Psoas muscle (tissue), 8 donors: ENCODE measurements around the gene FOXA2. TPM values are rescaled to one million over a fixed set of nuclear protein-coding genes. Genes with fewer than 3 reads are reported as not detected.

Experiments used
- ATAC-seq, 4 donors: fragments of 200-7000 bp; cut with Tn5 transposase; one replicate each; pipeline ENCODE4 v1.9.1; 2020; ENCODE audit warnings: moderate library complexity in 3 of 4, mild to moderate bottlenecking in 2 of 4
- DNase-seq, 2 donors: peaks; one replicate each; pipeline ENCODE4 v3.0.0-alpha.2; 2020
- H3K27ac ChIP-seq: fragments of 200-600 bp; one replicate; pipeline ENCODE4 v1.8.0; 2022
- H3K27me3 ChIP-seq, 3 donors: fragments of 200-600 bp in 1 of 3; one replicate each; pipeline versions ENCODE4 v1.6.1 to v1.8.0; 2013 to 2022; ENCODE audit warnings: low read length in 2 of 3, mild to moderate bottlenecking in 2 of 3, moderate library complexity in 1 of 3; ENCODE audit not compliant: insufficient read depth in 3 of 3
- H3K36me3 ChIP-seq, 2 donors: fragments of 200-600 bp in 1 of 2; one replicate each; pipeline versions ENCODE4 v1.6.1 to v1.8.0; 2013 to 2022; ENCODE audit warnings: low read depth in 1 of 2, mild to moderate bottlenecking in 1 of 2, moderate library complexity in 1 of 2; ENCODE audit not compliant: insufficient read depth in 1 of 2
- H3K4me1 ChIP-seq: fragments of 200-600 bp; one replicate; pipeline ENCODE4 v1.8.0; 2022
- H3K4me3 ChIP-seq: fragments of 200-600 bp; one replicate; pipeline ENCODE4 v1.8.0; 2022; ENCODE audit warnings: mild to moderate bottlenecking
- H3K9me3 ChIP-seq: fragments of 200-600 bp; one replicate; pipeline ENCODE4 v1.8.0; 2022
- WGBS, 3 donors: extraction: QIAGEN DNeasy Blood & Tissue Kit; methylation state at CpG; one replicate each; pipeline versions ENCODE4 v1.1.6 to v1.1.7; 2013; 5-methylcytosine and 5-hydroxymethylcytosine counted together
- intact Hi-C, 2 donors: fragments of 100-400 bp; cut with DNase I; formaldehyde crosslinking; loops; one replicate each; pipeline versions ENCODE4 v1.11.0 to v1.14.2; 2022
- polyA plus RNA-seq, 3 donors: library from polyadenylated mRNA; stranded (reverse); fragments of 200-250 nt; gene quantifications; one replicate each; pipeline ENCODE4 v1.2.3, GENCODE V29; 2013
- total RNA-seq, 4 donors: library from RNA; stranded (reverse); fragmentation: NEBNext Ultra II Directional in 2 of 4; extraction: Animal tissue kit (Norgen Biotek cat#: 25700) in 2 of 4; gene quantifications; one replicate each; pipeline versions ENCODE4 v1.2.1 to v1.2.4, GENCODE V29; 2021 to 2023
- TF ChIP-seq, protein P1 (sequence below): fragments of 200-600 bp; IDR thresholded peaks from one replicate; pipeline ENCODE4 v1.8.0; 2022; ENCODE audit warnings: antibody characterized with exemption
- donor health status: healthy with polysubstance abuse.
- donor health status: DM: no; HTN: no; CAD: no; lungs with moderate emphysema.
- donor health status: Bipolar disorder and iron deficiency.
- donor health status: healthy.
- donor health status: DM: yes; HTN: yes; CAD: no.
- donor health status: DM: no; HTN: no; CAD: no.
- donor health status: DM: no; HTN: no; CAD: no.
- donor health status: DM: yes; HTN: yes; CAD: no.

The FOXA2 gene
- total and polyA plus RNA-seq, 7 donors, result 0.26 TPM; not detected in 6

- no peak overlapping the region for H3K4me3 ChIP-seq
- 5 to 9% (median 6%) methylated on average over 29 of the region's 29 CpGs for WGBS, 3 donors
- no peaks in the 10 kb centered on the region for H3K9me3 ChIP-seq
- DNase-seq (no peak), ATAC-seq (no peak)
- H3K27ac ChIP-seq, result no peak overlapping the region
- intact Hi-C loops, result loop anchor here (2.0 to 10.0 kb wide), 2 partner anchors 247 to 251 kb away; no protein-coding TSS in a partner anchor
- H3K36me3 ChIP-seq, result no peaks in the 10 kb centered on the region
- peaks cover 8% of the 10 kb centered on the region for H3K4me1 ChIP-seq
- H3K27me3 ChIP-seq, result peaks cover 22 to 85% (median 47%) of the 10 kb centered on the region in 3 donors
- TF ChIP-seq, protein P1, sequence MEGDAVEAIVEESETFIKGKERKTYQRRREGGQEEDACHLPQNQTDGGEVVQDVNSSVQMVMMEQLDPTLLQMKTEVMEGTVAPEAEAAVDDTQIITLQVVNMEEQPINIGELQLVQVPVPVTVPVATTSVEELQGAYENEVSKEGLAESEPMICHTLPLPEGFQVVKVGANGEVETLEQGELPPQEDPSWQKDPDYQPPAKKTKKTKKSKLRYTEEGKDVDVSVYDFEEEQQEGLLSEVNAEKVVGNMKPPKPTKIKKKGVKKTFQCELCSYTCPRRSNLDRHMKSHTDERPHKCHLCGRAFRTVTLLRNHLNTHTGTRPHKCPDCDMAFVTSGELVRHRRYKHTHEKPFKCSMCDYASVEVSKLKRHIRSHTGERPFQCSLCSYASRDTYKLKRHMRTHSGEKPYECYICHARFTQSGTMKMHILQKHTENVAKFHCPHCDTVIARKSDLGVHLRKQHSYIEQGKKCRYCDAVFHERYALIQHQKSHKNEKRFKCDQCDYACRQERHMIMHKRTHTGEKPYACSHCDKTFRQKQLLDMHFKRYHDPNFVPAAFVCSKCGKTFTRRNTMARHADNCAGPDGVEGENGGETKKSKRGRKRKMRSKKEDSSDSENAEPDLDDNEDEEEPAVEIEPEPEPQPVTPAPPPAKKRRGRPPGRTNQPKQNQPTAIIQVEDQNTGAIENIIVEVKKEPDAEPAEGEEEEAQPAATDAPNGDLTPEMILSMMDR, result no peak
These were observed 1.6 kb upstream of the FOXA2 start for GRCh38 chr20:22585786-22586493.

DNA sequence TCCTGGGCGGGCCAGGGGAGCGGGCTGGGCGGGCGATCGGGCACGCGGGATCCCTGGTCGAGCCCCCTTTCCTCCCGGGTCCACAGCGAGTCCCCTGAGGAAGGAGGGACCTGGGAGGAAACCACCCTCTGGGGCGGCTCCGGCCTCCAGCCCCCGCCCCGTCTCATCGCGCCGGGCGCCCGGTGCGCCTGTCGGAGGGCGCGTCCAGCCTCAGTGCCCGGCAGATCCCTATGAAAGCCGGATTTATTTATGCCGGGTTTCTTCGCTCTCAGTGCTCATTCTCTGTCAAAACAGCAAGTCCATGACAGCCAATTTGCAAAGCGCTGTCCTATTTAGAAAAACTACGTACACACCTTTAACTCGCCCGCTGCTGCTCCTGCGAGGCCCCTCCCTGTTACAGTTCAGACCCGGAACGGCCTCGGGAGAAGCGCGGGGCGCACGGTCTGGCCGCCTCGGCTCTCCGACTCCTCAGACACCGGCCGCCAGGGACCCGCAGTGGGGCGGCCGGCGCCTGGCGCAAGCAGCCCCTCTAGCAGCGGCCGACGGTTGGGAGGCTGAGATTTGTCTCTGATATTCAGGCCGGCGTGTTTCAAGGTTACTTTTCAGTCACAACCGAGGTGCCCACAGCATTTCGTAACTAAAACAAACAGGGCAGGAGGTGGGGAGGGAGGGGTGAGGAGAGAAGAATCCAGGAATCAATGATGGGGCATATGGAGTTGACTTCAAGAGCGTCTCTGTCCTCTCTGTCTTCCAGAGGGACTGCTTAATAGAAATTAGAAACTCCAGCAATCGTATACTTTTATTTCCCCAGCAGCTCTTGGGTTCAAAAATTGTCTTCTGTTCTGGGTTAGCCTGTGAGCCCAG lies 782 bp upstream of the FOXA2 start:
- DNase-seq (no peak), ATAC-seq (no peak)
- H3K9me3 ChIP-seq, result no peaks in the 10 kb centered on the region
- TF ChIP-seq, protein P1, result no peak
- no peak overlapping the region for H3K27ac ChIP-seq
- peaks cover 8% of the 10 kb centered on the region for H3K4me1 ChIP-seq
- peaks cover 22 to 88% (median 50%) of the 10 kb centered on the region in 3 donors for H3K27me3 ChIP-seq
- WGBS, 3 donors, result 2% methylated on average over 44 to 58 of the region's 58 CpGs
- H3K36me3 ChIP-seq, result no peaks in the 10 kb centered on the region
- H3K4me3 ChIP-seq, result no peak overlapping the region
- intact Hi-C loops, result loop anchor here in 1 of 2 donors (10.0 kb wide), 1 partner anchor 250 kb away; no protein-coding TSS in a partner anchor

DNA sequence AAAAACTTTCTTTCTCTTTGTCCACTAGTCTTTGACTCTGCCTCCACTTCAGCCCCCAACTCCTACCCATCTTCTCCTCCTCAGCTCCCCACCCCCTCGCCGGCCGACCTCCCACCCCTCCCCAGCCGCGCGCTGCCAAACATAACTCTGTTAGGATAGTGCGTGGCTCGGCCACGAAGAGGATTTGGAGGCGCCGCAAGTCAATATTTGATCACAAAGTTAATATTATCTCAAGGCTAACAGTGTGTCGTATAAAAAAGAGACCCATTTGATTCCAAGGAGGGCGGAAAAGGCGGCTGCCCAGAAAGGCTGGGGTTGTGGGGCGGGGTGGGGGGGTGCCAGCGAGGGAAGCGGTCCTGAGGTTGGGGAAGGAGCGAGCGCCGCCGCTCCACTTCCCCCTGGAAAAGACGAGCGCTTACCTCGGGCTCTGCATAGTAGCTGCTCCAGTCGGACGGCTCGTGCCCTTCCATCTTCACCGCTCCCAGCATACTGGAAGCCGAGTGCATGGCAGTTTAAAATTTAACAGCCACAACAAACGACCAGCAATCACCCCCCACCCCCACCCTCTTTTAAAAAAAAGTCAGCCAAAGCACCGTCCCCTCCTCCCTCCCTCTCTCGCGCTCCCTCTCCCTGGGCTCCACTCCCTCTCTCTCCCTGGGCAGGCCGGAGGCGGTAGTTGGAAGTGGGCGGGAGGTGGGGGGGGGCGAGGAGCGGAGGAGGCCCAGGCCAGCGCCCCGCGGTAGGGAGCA lies 425 bp downstream of the FOXA2 start:
- peak overlapping the region; percentile 49 for H3K4me3 ChIP-seq
- peaks cover 8% of the 10 kb centered on the region for H3K4me1 ChIP-seq
- no peaks in the 10 kb centered on the region for H3K36me3 ChIP-seq
- 0 to 3% (median 1%) methylated on average over 34 to 41 of the region's 41 CpGs for WGBS, 3 donors
- intact Hi-C loops, result loop anchor here in 1 of 2 donors (10.0 kb wide), 1 partner anchor 249 kb away; no protein-coding TSS in a partner anchor
- no peak for DNase-seq
- H3K27ac ChIP-seq, result no peak overlapping the region
- no peaks in the 10 kb centered on the region for H3K9me3 ChIP-seq
- peak in 2 of 4 donors; percentile 25 to 29 for ATAC-seq
- TF ChIP-seq, protein P1, result no peak
- H3K27me3 ChIP-seq, result peaks cover 12 to 94% (median 55%) of the 10 kb centered on the region in 3 donors

GRCh38 chr20:22582964-22583772 lies 1.2 kb downstream of the FOXA2 start:
- WGBS, 3 donors, result 1 to 2% (median 2%) methylated on average over 61 to 66 of the region's 66 CpGs
- TF ChIP-seq, protein P1, result no peak
- intact Hi-C loops, result loop anchor here in 1 of 2 donors (10.0 kb wide), 1 partner anchor 248 kb away; no protein-coding TSS in a partner anchor
- no peak for DNase-seq
- Histone ChIP-seq H3K36me3 (no peaks in the 10 kb centered on the region), H3K4me1 (peaks cover 8% of the 10 kb centered on the region), H3K27ac (no peak overlapping the region), H3K9me3 (no peaks in the 10 kb centered on the region), H3K27me3 (peaks cover 11 to 96% (median 60%) of the 10 kb centered on the region in 3 donors), H3K4me3 (peak overlapping the region; percentile 49)
- ATAC-seq, result peak in 1 of 4 donors; percentile 45
